GM12875 (cell line): ENCODE measurements around the gene MYOF.

Experiments used
- H3K4me3 ChIP-seq: one replicate; pipeline ENCODE4 v1.5.1; 2011; ENCODE audit warnings: low read depth, low read length, control low read depth
- TF ChIP-seq, protein P1 (sequence below): IDR thresholded peaks from 2 replicates; pipeline ENCODE4 v1.5.1; 2011; ENCODE audit warnings: low read depth, mild to moderate bottlenecking, control low read depth, inconsistent platforms, low read length, moderate library complexity, borderline replicate concordance; ENCODE audit not compliant: insufficient read depth

The MYOF gene

GRCh38 chr10:93299606-93300287 lies 182.4 kb downstream of the MYOF start:
- TF ChIP-seq, protein P1, sequence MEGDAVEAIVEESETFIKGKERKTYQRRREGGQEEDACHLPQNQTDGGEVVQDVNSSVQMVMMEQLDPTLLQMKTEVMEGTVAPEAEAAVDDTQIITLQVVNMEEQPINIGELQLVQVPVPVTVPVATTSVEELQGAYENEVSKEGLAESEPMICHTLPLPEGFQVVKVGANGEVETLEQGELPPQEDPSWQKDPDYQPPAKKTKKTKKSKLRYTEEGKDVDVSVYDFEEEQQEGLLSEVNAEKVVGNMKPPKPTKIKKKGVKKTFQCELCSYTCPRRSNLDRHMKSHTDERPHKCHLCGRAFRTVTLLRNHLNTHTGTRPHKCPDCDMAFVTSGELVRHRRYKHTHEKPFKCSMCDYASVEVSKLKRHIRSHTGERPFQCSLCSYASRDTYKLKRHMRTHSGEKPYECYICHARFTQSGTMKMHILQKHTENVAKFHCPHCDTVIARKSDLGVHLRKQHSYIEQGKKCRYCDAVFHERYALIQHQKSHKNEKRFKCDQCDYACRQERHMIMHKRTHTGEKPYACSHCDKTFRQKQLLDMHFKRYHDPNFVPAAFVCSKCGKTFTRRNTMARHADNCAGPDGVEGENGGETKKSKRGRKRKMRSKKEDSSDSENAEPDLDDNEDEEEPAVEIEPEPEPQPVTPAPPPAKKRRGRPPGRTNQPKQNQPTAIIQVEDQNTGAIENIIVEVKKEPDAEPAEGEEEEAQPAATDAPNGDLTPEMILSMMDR: no peak
- no peak overlapping the region for H3K4me3 ChIP-seq

GRCh38 chr10:93299195-93299594 lies 182.9 kb downstream of the MYOF start:
- H3K4me3 ChIP-seq: no peak overlapping the region
- TF ChIP-seq, protein P1: no peak

GRCh38 chr10:93296151-93296550 lies 186.0 kb downstream of the MYOF start:
- no peak overlapping the region for H3K4me3 ChIP-seq
- TF ChIP-seq, protein P1: no peak

DNA sequence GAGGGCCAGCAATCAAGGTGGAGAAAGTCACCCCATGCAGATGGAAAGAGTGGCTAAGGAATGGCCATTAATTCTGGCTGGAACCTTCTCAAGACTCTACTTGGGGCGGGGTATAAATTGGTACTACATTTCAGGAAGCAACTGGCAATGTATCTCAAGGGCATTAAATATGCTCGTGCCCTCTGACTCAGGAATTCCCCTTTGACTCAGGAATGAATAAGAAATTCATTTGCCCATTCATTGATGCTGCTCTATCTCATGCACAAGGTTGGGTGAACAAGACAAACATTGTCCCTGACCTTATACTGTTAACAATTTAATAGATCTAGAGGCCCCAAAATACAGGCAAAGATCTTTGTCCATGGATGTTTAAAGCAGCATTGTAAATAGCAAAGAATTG lies 188.1 kb downstream of the MYOF start:
- TF ChIP-seq, protein P1: no peak
- no peak overlapping the region for H3K4me3 ChIP-seq

GRCh38 chr10:93290661-93291354 lies 191.3 kb downstream of the MYOF start:
- no peak overlapping the region for H3K4me3 ChIP-seq
- TF ChIP-seq, protein P1: no peak

GRCh38 chr10:93288679-93289634 lies 193.2 kb downstream of the MYOF start:
- TF ChIP-seq, protein P1: peak; percentile 63
- H3K4me3 ChIP-seq: no peak overlapping the region
